OCI-LY3 (cell line): Measurements from ENCODE around the gene FAM76A.

Source experiments
- EZH2phosphoT487 ChIP-seq: fragments of 200-600 bp; shearing (Covaris generic); IDR thresholded peaks from 2 replicates; pipeline ENCODE4 v1.6.1; 2018; ENCODE audit warnings: antibody characterized with exemption, mixed run types, low read depth
- TF ChIP-seq, protein P1 (sequence below): fragments of 200-600, 300-600 bp; sonication (generic); IDR thresholded peaks from 2 replicates; pipeline ENCODE4 v1.5.1; 2014; ENCODE audit warnings: antibody characterized with exemption, low read length, low read depth

- TF ChIP-seq, protein P1, sequence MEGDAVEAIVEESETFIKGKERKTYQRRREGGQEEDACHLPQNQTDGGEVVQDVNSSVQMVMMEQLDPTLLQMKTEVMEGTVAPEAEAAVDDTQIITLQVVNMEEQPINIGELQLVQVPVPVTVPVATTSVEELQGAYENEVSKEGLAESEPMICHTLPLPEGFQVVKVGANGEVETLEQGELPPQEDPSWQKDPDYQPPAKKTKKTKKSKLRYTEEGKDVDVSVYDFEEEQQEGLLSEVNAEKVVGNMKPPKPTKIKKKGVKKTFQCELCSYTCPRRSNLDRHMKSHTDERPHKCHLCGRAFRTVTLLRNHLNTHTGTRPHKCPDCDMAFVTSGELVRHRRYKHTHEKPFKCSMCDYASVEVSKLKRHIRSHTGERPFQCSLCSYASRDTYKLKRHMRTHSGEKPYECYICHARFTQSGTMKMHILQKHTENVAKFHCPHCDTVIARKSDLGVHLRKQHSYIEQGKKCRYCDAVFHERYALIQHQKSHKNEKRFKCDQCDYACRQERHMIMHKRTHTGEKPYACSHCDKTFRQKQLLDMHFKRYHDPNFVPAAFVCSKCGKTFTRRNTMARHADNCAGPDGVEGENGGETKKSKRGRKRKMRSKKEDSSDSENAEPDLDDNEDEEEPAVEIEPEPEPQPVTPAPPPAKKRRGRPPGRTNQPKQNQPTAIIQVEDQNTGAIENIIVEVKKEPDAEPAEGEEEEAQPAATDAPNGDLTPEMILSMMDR, result no peak
- no peak for TF ChIP-seq EZH2phosphoT487
Observed at GRCh38 chr1:27811741-27812500, 86.2 kb downstream of the FAM76A start.
